Fibroblast of skin of scalp (primary cell): Measurements from ENCODE around the gene CXCL12.

Source experiments
- DNase-seq: peaks from one replicate; pipeline ENCODE4 v3.0.0-alpha.2; 2013

CXCL12 gene

DNA sequence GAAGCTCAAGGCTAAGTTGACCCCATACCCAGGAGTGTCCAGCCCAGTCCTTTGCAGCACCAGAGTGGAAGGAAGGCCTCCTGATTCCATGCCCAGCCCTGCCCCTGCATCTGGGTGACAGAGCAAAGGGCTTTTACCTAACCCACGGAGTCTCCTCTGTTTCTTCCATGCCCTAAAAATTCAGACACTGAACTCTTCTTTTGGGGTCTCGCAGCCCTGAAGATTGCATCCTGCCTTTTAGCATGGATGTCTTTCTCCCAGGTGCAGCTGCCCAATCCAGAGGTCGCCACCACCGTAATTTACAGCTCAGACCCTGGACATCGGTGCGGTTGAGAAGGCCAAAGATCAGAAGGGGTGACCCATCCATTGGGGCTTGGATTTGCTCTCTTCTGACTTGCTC is 50.8 kb downstream of the CXCL12 start:
- no peak for DNase-seq

DNA sequence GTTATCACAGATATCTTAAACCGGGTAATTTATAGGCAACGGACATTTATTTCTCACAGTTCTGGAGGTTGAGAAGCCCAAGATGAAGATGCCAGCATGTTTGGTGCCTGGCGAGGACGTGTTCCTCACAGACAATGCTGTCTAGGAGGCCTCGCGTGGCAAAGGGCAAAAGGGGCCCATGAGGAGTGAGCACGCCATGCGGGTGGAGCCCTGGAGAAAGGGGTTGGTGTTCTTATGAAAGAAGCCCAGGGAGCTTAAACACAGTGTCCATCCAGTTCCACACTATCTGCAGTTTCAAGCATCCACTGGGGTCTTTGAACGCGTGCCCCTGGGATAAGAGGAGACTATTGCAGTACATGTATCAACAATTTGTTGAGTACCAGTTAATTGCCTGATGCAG is 51.4 kb downstream of the CXCL12 start:
- no peak for DNase-seq

DNA sequence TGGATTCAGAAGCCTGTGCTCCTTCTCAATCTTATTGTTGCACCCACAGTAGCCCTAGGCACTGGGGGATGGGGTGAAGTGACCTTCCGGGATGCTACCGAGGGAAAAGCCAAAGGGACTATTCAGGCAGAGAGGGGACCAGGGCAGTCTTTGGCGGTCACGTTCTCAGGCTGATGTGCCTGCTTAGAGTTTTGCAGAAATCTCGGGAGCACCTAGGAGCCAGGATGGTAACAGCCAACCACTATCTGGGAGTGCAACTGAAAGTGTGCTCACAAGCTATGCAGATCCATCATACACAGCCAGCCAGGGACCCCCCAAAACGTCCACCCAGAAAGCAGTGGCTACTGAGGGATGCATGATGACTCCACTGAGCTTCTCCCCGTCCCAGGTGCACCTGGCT is 52.4 kb downstream of the CXCL12 start:
- DNase-seq = no peak

DNA sequence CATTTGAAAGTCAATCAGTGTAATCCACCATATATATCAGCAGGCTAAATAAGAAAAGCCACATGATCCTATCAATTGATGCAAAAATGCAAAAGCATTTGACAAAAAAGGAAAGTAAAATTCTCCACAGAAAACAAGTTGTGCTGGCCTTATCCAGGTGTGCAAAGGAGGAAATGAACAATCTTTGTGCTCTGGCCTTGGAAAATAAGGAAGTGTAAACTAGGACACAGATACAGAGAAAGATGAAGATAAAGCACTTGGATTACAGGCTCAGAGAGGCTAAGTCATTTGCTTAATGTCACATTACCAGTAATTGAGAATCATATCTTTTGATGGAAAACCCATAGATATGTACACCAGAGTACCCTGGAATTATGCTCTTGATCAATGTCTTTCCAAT is 54.5 kb downstream of the CXCL12 start:
- DNase-seq = no peak

DNA sequence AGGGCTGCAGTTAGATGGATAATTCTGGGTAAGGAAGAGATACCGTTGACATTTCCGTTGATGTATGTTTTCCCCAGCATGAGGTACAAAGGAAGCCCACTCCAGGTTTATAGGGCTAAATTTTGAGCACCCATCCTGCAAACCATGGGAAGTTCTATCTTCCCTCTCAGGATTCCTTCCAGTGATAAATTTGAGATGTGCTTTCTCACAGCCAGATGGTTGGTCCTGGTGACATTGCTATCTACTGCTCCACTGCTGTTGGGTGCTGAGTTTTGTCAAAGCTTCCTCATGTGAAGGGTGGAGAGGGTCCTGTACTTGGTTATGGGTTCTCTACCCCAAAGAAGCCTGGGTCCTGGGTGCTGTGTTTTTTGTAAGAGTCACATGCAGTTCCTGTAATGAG is 57.4 kb downstream of the CXCL12 start:
- DNase-seq = no peak
